ENCODE measurements around the gene ST7. TPM values are rescaled to one million over a fixed set of nuclear protein-coding genes. Genes with fewer than 3 reads are reported as not detected.

Gene ST7
- total and polyA plus RNA-seq, 2 donors (not counting 1 experiment from before 2014, with no cell fraction given) = 20.0 to 28.6 TPM

DNA sequence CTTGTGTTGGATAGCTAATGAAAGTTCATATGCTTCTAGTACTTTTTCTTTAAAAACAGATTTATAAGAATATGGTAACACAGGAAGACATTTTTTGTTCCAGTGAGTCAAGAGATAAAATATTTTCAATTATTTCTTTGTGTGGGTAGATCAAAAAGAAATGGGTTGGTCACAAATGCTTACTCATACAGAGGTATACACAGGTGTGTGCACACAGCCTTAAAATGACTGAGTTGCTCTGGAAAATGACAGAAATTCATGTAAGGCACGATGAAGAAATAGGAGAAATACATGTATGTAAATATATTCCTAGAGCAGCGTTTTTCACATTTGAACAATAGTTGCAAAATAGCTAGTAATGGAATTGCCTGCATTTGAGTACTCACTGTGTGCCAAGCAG is 66.0 kb downstream of the ST7 start:
- H2AFZ ChIP-seq (ENCODE audit: low read length) = no peak overlapping the region

DNA sequence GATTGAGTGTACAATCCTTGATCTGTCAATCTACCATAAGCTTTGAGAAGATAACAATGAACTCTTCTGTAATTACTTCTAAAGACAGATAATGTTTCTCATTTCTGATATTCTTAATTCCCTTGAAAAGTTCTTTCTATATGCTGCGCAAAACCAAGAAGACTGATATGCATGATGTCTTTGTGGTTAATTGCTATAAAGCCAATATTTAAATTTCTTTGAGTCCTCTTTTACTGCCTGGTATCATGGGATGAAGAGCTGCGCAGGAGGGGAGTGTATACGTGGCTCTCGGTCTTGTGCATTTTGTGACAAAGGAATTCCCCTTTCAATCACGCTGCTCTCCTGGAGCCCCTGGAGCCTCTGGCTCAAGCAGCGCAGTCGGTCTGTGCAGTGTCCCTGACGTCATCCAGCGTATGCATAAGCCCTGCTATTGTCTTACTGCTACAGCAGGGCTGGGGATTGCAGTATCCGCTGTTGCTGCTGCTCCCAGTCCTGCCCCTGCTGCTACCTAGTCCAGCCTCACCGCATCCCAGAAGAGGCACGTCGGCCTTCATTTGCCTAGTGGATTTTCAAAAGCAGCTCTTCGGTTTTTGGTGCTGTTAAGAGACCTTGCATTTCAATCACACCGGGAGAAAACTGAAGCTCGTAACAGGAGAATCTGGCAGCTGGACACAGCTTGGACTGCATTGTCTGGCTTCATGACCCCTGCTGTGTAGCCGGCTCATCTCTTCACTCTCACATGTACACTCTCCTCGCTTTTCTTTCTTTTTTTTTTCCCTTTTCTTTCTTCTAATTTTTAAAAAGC is 66.7 kb downstream of the ST7 start:
- TF ChIP-seq EZH2 (IDR thresholded peaks at IDR 0.05; ENCODE audit: low read length, missing control alignments) = no peak
- TF ChIP-seq, protein P1, sequence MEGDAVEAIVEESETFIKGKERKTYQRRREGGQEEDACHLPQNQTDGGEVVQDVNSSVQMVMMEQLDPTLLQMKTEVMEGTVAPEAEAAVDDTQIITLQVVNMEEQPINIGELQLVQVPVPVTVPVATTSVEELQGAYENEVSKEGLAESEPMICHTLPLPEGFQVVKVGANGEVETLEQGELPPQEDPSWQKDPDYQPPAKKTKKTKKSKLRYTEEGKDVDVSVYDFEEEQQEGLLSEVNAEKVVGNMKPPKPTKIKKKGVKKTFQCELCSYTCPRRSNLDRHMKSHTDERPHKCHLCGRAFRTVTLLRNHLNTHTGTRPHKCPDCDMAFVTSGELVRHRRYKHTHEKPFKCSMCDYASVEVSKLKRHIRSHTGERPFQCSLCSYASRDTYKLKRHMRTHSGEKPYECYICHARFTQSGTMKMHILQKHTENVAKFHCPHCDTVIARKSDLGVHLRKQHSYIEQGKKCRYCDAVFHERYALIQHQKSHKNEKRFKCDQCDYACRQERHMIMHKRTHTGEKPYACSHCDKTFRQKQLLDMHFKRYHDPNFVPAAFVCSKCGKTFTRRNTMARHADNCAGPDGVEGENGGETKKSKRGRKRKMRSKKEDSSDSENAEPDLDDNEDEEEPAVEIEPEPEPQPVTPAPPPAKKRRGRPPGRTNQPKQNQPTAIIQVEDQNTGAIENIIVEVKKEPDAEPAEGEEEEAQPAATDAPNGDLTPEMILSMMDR (conservative IDR thresholded peaks at IDR 0.05 in 1 of 2, IDR thresholded peaks at IDR 0.05 in 1 of 2; ENCODE audit: low read depth in 1 of 2, low read length in 2 of 2) = no peak
- H2AFZ ChIP-seq (ENCODE audit: low read length) = peak overlapping the region; percentile 32
- peak; percentile 91 to 97 for DNase-seq (ENCODE audit: low read depth in 2 of 2)
- no peaks in the 10 kb centered on the region for H4K20me1 ChIP-seq (ENCODE audit: control insufficient read depth, extremely low read depth, insufficient read depth, low read length)
- H3K79me2 ChIP-seq (ENCODE audit: control insufficient read depth, insufficient read depth, low read length) = no peaks in the 10 kb centered on the region
- H3K4me2 ChIP-seq (ENCODE audit: extremely low read depth, insufficient read depth, low read length) = peak overlapping the region; percentile 90
- H3K9ac ChIP-seq (ENCODE audit: insufficient read depth, low read length) = peak overlapping the region; percentile 17
- H3K27ac ChIP-seq (ENCODE audit: insufficient read depth, low read length) = peak overlapping the region; percentile 44
- no peaks in the 10 kb centered on the region for H3K9me3 ChIP-seq (ENCODE audit: control insufficient read depth, insufficient read depth, low read depth, low read length)
- H3K27me3 ChIP-seq (ENCODE audit: control insufficient read depth, insufficient read depth, low read length) = no peaks in the 10 kb centered on the region
- peaks cover 8% of the 10 kb centered on the region for H3K4me1 ChIP-seq (ENCODE audit: control insufficient read depth, extremely low read depth, insufficient read depth, low read length)
- H3K36me3 ChIP-seq (ENCODE audit: control insufficient read depth, insufficient read depth, low read length) = no peaks in the 10 kb centered on the region
- peak overlapping the region; percentile 12 to 57 (median 37) for H3K4me3 ChIP-seq (replicated peaks in 1 of 4; ENCODE audit: control extremely low read depth in 1 of 4, insufficient read depth in 1 of 4, low read depth in 3 of 4, low read length in 4 of 4)

More for the DNA sequence above, 66.0 kb downstream of the ST7 start:
- H3K4me2 ChIP-seq (ENCODE audit: extremely low read depth, insufficient read depth, low read length) = no peak overlapping the region
- DNase-seq (ENCODE audit: low read depth in 2 of 2) = no peak
- H4K20me1 ChIP-seq (ENCODE audit: control insufficient read depth, extremely low read depth, insufficient read depth, low read length) = no peaks in the 10 kb centered on the region
- H3K36me3 ChIP-seq (ENCODE audit: control insufficient read depth, insufficient read depth, low read length) = no peaks in the 10 kb centered on the region
- no peak overlapping the region for H3K27ac ChIP-seq (ENCODE audit: insufficient read depth, low read length)
- no peak overlapping the region for H3K4me3 ChIP-seq (replicated peaks in 1 of 4; ENCODE audit: control extremely low read depth in 1 of 4, insufficient read depth in 1 of 4, low read depth in 3 of 4, low read length in 4 of 4)
- TF ChIP-seq, protein P1 (conservative IDR thresholded peaks at IDR 0.05 in 1 of 2, IDR thresholded peaks at IDR 0.05 in 1 of 2; ENCODE audit: low read depth in 1 of 2, low read length in 2 of 2) = no peak
- no peak for TF ChIP-seq EZH2 (IDR thresholded peaks at IDR 0.05; ENCODE audit: low read length, missing control alignments)
- H3K4me1 ChIP-seq (ENCODE audit: control insufficient read depth, extremely low read depth, insufficient read depth, low read length) = peaks cover 8% of the 10 kb centered on the region
- H3K9me3 ChIP-seq (ENCODE audit: control insufficient read depth, insufficient read depth, low read depth, low read length) = no peaks in the 10 kb centered on the region
- no peak overlapping the region for H3K9ac ChIP-seq (ENCODE audit: insufficient read depth, low read length)
- H3K79me2 ChIP-seq (ENCODE audit: control insufficient read depth, insufficient read depth, low read length) = no peaks in the 10 kb centered on the region
- H3K27me3 ChIP-seq (ENCODE audit: control insufficient read depth, insufficient read depth, low read length) = no peaks in the 10 kb centered on the region

DNA sequence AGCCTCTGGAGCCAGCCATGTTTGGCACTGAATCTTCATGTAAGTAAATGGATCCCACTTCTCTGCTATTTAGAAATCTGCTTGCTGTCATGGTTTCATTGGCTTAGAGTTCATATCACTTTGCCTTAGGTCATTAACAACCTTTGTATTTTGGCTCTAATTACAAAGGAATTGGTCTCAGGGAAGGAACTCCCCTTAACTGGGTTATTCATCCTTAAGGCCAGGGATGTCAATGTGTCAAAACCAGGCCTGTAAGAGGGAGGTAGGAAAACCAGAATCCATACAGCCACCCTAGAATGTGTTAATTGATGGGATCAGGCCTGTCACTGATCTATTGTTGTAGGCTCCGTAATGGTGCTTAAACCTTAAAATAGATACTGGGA is 67.3 kb downstream of the ST7 start:
- H2AFZ ChIP-seq (ENCODE audit: low read length) = peak overlapping the region; percentile 32
- peak overlapping the region; percentile 12 to 57 (median 37) for H3K4me3 ChIP-seq (replicated peaks in 1 of 4; ENCODE audit: control extremely low read depth in 1 of 4, insufficient read depth in 1 of 4, low read depth in 3 of 4, low read length in 4 of 4)
- H3K36me3 ChIP-seq (ENCODE audit: control insufficient read depth, insufficient read depth, low read length) = no peaks in the 10 kb centered on the region
- no peak overlapping the region for H3K9ac ChIP-seq (ENCODE audit: insufficient read depth, low read length)
- peaks cover 8% of the 10 kb centered on the region for H3K4me1 ChIP-seq (ENCODE audit: control insufficient read depth, extremely low read depth, insufficient read depth, low read length)
- no peaks in the 10 kb centered on the region for H3K79me2 ChIP-seq (ENCODE audit: control insufficient read depth, insufficient read depth, low read length)
- no peaks in the 10 kb centered on the region for H3K9me3 ChIP-seq (ENCODE audit: control insufficient read depth, insufficient read depth, low read depth, low read length)
- peak overlapping the region; percentile 90 for H3K4me2 ChIP-seq (ENCODE audit: extremely low read depth, insufficient read depth, low read length)
- no peaks in the 10 kb centered on the region for H3K27me3 ChIP-seq (ENCODE audit: control insufficient read depth, insufficient read depth, low read length)
- TF ChIP-seq, protein P1 (conservative IDR thresholded peaks at IDR 0.05 in 1 of 2, IDR thresholded peaks at IDR 0.05 in 1 of 2; ENCODE audit: low read depth in 1 of 2, low read length in 2 of 2) = no peak
- no peak for TF ChIP-seq EZH2 (IDR thresholded peaks at IDR 0.05; ENCODE audit: low read length, missing control alignments)
- no peak for DNase-seq (ENCODE audit: low read depth in 2 of 2)
- peak overlapping the region; percentile 44 for H3K27ac ChIP-seq (ENCODE audit: insufficient read depth, low read length)
- no peaks in the 10 kb centered on the region for H4K20me1 ChIP-seq (ENCODE audit: control insufficient read depth, extremely low read depth, insufficient read depth, low read length)

Data from fibroblast of lung (primary cell).